ENCODE results near the gene PSMD12. TPM values are rescaled to one million over a fixed set of nuclear protein-coding genes. Genes with fewer than 3 reads are reported as not detected.
"Not testable (repeated sequence)": the region's sequence is repeated elsewhere in the genome, so short reads cannot be mapped to it uniquely, and the experiment has no call there.

Gene PSMD12
- total RNA-seq, 4 donors from 2014 or later: 17.0 to 18.3 (median 18.1) TPM

DNA sequence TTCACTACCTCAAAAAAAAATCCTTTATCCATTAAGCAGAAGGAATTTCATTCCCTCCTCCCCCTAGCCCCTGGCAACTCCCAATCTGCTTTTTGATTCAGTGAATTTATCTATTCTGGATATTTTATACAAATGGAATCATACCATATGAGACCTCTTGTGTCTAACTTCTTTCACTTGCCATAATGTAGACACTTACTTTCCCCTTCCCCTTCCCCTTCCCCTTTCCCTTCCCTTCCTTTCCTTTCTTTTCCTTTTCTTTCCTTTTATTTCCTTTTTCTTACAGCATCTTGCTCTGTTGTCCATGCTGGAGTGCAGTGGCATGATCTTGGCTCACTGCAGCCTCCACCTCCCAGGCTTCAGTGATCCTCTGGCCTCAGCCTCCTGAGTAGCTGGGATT lies 50.5 kb downstream of the PSMD12 start:
- intact Hi-C loops (cut with DNase I; ENCODE audit: low total_unique reads): no loop called here
- DNase-seq (ENCODE audit: low spot score in 2 of 2): no peak
- H3K4me3 ChIP-seq (ENCODE audit: low read depth, poor library complexity, severe bottlenecking): no peak overlapping the region
- no peak for TF ChIP-seq POLR2A (IDR thresholded peaks at IDR 0.05)
- TF ChIP-seq, protein P1, sequence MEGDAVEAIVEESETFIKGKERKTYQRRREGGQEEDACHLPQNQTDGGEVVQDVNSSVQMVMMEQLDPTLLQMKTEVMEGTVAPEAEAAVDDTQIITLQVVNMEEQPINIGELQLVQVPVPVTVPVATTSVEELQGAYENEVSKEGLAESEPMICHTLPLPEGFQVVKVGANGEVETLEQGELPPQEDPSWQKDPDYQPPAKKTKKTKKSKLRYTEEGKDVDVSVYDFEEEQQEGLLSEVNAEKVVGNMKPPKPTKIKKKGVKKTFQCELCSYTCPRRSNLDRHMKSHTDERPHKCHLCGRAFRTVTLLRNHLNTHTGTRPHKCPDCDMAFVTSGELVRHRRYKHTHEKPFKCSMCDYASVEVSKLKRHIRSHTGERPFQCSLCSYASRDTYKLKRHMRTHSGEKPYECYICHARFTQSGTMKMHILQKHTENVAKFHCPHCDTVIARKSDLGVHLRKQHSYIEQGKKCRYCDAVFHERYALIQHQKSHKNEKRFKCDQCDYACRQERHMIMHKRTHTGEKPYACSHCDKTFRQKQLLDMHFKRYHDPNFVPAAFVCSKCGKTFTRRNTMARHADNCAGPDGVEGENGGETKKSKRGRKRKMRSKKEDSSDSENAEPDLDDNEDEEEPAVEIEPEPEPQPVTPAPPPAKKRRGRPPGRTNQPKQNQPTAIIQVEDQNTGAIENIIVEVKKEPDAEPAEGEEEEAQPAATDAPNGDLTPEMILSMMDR (IDR thresholded peaks at IDR 0.05): no peak

DNA sequence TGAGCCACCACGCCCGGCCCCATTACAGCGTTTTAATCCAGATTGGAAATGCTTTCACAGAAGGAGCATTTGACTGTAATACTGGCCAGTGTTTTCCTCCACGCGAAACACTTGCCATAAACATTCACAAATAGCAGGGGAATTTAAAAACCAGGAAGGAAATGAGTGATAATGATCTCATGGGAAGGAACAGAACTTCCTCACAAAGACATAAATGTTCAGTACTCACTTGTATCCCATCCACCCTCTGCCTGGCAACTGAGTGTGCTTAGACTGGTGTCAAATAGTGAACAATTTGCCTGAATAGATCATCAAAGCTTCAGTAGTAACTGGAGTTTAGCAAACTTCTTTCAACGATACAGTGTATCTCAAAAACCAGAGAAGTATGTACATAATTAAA lies 54.1 kb downstream of the PSMD12 start:
- intact Hi-C loops (cut with DNase I; ENCODE audit: low total_unique reads): no loop called here
- DNase-seq (ENCODE audit: low spot score in 2 of 2): no peak
- no peak overlapping the region for H3K4me3 ChIP-seq (ENCODE audit: low read depth, poor library complexity, severe bottlenecking)
- TF ChIP-seq POLR2A (IDR thresholded peaks at IDR 0.05): no peak
- TF ChIP-seq, protein P1 (IDR thresholded peaks at IDR 0.05): no peak
- 71% methylated on average over 6 of the region's 6 CpGs for WGBS, 2 donors

DNA sequence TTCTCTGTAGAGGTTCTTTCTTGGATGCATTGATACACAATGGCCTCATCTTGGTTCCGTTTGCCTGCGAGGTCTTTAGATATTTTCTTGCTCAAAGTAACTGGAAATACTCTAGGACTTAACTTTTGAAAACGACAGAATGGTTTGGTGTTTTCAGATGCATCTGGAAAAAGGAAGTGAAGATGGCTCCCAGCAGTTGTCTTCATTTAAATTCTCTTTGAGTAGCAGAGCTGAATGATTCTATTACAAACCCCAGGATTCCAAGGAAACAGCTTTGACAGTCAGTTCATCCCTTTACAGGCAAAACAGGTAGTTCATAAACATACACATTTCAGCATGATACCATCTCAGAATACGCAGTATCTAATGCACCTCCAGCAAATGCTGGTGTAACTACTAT lies 54.8 kb downstream of the PSMD12 start:
- DNase-seq (ENCODE audit: low spot score in 2 of 2): no peak
- H3K4me3 ChIP-seq (ENCODE audit: low read depth, poor library complexity, severe bottlenecking): no peak overlapping the region
- intact Hi-C loops (cut with DNase I; ENCODE audit: low total_unique reads): no loop called here
- WGBS, 2 donors: 75 to 78% methylated on average over 4 of the region's 4 CpGs
- TF ChIP-seq POLR2A (IDR thresholded peaks at IDR 0.05): no peak
- TF ChIP-seq, protein P1 (IDR thresholded peaks at IDR 0.05): no peak

DNA sequence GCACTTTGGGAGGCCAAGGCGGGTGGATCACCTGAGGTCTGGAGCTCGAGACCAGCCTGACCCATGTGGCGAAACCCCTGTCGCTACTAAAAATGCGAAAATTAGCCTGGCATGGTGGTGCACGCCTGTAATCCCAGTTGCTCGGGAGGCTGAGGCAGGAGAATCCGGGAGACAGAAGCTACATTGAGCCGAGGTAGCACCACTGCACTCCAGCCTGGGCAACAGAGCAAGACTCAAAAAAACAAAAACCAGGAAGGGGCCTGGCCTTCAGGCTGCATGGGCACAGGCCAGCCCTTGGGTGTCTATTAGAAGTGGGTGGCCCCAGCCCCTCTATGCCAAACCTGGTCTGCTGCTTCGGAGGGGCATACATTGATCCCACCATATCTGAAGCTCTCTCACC lies 56.0 kb downstream of the PSMD12 start:
- TF ChIP-seq, protein P1 (IDR thresholded peaks at IDR 0.05): no peak
- no peak for TF ChIP-seq POLR2A (IDR thresholded peaks at IDR 0.05)
- 95 to 96% methylated on average over 10 of the region's 10 CpGs for WGBS, 2 donors
- no peak overlapping the region for H3K4me3 ChIP-seq (ENCODE audit: low read depth, poor library complexity, severe bottlenecking)
- intact Hi-C loops (cut with DNase I; ENCODE audit: low total_unique reads): no loop called here
- DNase-seq (ENCODE audit: low spot score in 2 of 2): no peak

DNA sequence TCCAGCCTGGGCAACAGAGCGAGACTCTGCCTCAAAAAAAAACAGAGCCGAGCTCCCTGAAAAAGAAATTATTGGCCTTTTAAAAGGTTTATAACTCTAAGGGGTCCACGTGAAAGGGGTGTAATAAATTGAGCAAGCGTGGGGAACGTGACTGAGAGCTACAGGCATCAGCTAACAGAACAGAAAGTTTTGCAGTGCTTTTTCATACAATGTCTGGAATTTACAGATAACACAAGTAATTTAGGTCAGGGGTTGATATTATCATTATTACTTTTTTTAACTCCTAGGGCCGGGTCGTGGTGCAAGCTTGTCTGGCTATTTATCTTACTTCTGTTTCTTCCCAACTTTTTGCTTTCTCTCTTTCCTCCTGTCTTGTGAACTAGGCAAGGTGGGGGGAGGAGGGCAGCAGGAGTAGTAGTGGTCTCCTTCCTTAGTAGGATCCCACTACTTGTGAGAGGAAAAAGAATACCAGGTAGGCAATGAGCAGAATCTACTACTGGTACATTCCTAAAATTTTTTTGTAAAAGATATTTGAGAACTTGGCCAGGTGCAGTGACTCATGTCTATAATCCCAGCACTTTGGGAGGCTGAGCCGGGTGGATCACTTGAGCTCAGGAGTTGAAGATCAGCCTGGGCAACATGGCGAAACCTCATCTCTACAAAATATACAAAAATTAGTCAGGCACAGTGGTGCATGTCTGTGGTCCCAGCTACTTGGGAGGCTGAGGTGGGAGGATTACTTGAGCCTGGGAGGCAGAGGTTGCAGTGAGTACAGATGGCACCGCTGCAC lies 60.7 kb downstream of the PSMD12 start:
- H3K4me3 ChIP-seq (ENCODE audit: low read depth, poor library complexity, severe bottlenecking); intact Hi-C loops (cut with DNase I; ENCODE audit: low total_unique reads); DNase-seq (ENCODE audit: low spot score in 2 of 2): not testable (repeated sequence)
- WGBS, 2 donors: 58 to 62% methylated on average over 10 of the region's 10 CpGs

DNA sequence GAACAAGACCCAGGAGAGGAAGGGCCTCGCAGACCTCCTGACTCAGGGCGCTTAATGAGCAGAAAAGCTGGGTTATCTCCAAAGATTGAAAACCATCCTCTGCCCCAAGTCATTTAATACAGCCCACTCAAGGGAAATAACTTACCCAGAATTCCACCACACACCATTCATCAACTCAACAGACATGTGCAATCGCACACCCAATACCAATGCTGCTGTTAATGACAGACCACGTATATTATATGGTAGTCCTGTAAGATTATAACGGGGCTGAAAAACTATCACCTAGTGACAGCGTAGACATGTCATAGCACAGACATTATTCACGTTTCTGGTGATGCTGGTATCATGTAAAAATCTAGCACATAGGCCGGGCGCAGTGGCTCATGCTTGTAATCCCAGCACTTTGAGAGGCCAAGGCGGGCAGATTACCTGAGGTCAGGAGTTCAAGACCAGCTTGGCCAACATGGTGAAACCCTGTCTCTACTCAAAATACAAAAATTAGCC lies 68.9 kb downstream of the PSMD12 start:
- intact Hi-C loops (cut with DNase I; ENCODE audit: low total_unique reads): no loop called here
- TF ChIP-seq, protein P1 (IDR thresholded peaks at IDR 0.05): no peak
- no peak for TF ChIP-seq POLR2A (IDR thresholded peaks at IDR 0.05)
- 84 to 90% methylated on average over 10 of the region's 10 CpGs for WGBS, 2 donors
- no peak overlapping the region for H3K4me3 ChIP-seq (ENCODE audit: low read depth, poor library complexity, severe bottlenecking)
- DNase-seq (ENCODE audit: low spot score in 2 of 2): no peak

Measured in lower leg skin (tissue), 4 donors.